ENCODE measurements around the gene CHRNB1.
A peak's percentile ranks its signal among the peaks of the same experiment; 100 is the strongest.
"Not testable (repeated sequence)": the region's sequence is repeated elsewhere in the genome, so short reads cannot be mapped to it uniquely, and the experiment has no call there.

CHRNB1 gene

DNA sequence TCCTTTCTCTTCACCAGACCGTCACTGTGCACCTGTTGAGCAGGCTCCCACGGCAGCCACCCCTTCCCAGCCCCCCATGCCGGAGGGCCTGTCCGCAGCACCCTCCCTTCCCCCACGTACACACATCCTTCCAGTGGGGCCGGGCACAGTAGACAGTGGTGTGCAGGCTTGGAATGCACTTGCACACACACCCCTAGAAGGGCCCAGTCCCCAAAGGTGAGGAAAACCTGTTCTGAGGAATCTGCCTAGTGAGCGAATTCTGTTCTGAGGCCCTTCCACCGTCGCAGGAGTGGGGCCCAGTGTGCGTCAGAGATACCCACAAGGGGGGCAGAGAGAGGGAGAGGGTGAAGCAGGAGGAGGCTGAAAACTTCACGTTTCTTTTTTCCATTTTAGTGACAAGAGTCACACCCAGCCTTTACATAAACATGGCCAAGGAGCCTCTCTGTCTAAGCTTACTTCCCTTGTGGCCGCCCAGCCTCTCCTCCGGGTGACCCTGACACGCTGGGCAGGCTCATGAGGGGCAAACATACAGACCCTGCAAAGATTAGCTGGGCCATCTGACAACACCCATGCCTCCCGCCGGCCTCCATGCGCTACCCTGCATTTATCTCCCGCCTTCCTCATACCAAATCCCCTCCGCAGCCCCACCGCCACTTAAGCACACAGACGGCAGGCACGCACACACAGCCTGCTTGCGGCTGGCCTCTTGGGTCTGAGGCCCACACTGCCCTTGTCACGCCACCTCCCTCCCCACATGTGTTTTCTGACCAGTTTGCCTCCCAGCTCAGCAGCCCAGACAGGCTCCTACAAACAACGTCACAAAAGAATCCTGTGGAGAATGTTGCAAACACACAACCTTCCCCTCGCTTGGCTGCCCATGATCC, 32.8 kb downstream of the CHRNB1 start:
- TF ChIP-seq, protein P1, sequence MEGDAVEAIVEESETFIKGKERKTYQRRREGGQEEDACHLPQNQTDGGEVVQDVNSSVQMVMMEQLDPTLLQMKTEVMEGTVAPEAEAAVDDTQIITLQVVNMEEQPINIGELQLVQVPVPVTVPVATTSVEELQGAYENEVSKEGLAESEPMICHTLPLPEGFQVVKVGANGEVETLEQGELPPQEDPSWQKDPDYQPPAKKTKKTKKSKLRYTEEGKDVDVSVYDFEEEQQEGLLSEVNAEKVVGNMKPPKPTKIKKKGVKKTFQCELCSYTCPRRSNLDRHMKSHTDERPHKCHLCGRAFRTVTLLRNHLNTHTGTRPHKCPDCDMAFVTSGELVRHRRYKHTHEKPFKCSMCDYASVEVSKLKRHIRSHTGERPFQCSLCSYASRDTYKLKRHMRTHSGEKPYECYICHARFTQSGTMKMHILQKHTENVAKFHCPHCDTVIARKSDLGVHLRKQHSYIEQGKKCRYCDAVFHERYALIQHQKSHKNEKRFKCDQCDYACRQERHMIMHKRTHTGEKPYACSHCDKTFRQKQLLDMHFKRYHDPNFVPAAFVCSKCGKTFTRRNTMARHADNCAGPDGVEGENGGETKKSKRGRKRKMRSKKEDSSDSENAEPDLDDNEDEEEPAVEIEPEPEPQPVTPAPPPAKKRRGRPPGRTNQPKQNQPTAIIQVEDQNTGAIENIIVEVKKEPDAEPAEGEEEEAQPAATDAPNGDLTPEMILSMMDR (IDR thresholded peaks at IDR 0.05; ENCODE audit: low read depth, low read length, missing control alignments) = no peak
- peak overlapping the region; percentile 80 for H3K4me3 ChIP-seq (ENCODE audit: low read depth, low read length)
- peak; percentile 46 for DNase-seq (ENCODE audit: low read depth)
- in situ Hi-C loops (cut with HindIII; ENCODE audit: low sequenced_read_pairs) = loop anchor here (5.0 kb wide), 3 partner anchors 45 to 90 kb away; no protein-coding TSS in a partner anchor

DNA sequence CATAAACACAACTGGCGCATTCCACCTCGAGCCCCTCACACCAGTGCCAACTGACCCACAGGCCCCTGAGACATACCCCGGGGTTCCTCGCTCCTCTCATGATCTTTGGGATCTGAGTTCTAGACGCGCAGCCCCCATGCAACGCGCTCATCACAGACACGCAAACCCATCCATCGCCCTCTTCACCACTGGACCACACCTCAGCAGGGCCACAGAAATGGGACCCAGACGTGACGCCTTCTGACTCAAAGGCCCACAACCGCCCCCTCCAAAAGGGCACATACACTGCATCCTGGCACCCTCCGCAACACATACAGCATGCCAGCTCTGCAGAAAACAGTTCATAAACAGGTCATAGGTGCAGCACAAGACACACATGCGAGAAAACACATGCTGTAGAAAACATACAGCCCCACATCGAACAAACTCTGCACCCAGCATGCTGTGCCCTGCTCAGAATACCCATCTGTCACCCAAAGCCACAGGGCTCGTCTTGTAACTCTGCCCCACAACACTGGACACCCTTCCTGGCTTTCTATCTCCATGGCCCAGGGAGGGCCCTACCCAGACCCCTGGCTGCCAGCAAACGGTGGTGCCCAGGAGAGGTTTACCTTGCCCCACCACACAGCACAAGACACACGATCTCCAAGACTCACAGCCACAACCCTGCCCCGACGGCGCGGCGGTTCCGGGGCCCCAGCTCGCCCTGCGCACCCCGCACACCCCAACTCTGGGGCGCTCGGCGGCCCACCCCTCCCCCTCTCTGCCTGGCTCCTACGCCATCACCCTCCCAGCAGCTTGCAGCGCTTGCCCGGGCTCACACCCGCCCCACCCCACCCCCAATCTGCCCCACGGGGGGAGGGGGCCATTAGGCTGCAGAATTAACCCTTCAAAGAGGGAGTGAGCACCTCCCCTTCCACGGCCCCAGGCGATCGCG, 33.7 kb downstream of the CHRNB1 start:
- in situ Hi-C loops (cut with HindIII; ENCODE audit: low sequenced_read_pairs) = loop anchor here (5.0 kb wide), 3 partner anchors 46 to 91 kb away; no protein-coding TSS in a partner anchor
- peak overlapping the region; percentile 80 for H3K4me3 ChIP-seq (ENCODE audit: low read depth, low read length)
- TF ChIP-seq, protein P1 (IDR thresholded peaks at IDR 0.05; ENCODE audit: low read depth, low read length, missing control alignments) = no peak
- no peak for DNase-seq (ENCODE audit: low read depth)

DNA sequence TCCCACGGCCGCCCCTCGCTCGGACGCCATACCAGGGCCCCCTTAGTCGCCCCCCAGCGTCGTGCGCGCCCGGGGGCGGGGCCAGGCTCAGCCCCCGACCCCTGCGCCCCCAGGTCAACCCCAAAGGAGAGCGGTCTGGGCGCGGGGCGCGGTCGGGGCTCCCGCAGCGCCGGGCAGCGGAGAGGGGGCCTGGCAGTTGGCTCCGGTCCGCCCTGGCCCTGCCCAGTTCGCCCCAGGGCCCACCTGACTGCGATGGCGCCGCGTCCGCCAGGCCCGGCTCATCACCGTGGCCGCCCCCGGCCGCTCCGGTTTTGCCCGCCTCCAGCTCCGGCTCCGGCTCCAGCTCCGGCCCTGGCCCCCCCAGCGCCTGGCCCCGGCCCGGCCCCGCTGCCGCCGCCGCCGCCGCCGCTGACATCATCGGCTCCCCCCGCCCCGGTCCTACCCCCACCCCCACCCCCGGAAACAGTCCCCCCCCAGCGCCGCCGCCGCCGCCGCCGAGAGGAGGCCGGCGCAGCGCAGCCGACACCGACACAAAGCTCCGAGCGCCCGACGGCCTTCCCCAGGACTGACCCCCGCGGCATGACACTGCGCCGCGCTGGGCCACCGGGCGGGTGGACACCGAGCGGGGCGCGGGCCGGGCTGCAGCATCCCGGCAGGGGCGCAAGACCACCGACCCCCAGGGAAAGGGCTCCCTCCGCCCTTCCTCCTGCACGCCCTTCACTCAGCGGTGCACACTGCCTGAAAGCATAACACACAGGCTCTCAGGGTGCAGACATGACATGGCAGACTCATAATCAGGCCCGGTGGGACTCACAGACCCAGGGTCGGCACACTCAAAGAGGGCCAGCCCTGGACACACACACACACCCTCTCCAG, 34.6 kb downstream of the CHRNB1 start, which contains the start of gene ZBTB4:
ZBTB4 (minus strand) TSS at position 419 of the 876 bp plus-strand sequence. CDS start 12,830 bp downstream, outside the sequence.
- no peak for DNase-seq (ENCODE audit: low read depth)
- H3K4me3 ChIP-seq (ENCODE audit: low read depth, low read length) = peak within 1 kb of the TSS; percentile 80
- in situ Hi-C loops (cut with HindIII; ENCODE audit: low sequenced_read_pairs) = loop anchor here (5.0 kb wide), 3 partner anchors 47 to 92 kb away; no protein-coding TSS in a partner anchor
- TF ChIP-seq, protein P1 (IDR thresholded peaks at IDR 0.05; ENCODE audit: low read depth, low read length, missing control alignments) = no peak

DNA sequence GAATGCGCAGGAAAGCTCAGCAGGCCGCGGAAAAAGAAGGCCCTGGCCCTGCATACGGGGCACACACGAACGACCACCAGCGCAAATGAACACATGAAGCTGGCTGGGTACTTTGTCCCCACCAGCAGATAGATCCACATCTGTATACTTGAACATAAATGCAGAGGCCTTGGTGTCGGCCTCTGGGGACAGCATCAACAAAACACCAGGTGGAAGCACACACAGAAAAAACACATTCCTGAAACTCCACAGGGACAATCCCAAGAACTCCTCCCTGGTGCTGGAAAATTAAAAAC, 35.2 kb downstream of the CHRNB1 start:
- TF ChIP-seq, protein P1 (IDR thresholded peaks at IDR 0.05; ENCODE audit: low read depth, low read length, missing control alignments) = no peak
- DNase-seq (ENCODE audit: low read depth) = no peak
- in situ Hi-C loops (cut with HindIII; ENCODE audit: low sequenced_read_pairs) = no loop called here
- peak overlapping the region; percentile 80 for H3K4me3 ChIP-seq (ENCODE audit: low read depth, low read length)

DNA sequence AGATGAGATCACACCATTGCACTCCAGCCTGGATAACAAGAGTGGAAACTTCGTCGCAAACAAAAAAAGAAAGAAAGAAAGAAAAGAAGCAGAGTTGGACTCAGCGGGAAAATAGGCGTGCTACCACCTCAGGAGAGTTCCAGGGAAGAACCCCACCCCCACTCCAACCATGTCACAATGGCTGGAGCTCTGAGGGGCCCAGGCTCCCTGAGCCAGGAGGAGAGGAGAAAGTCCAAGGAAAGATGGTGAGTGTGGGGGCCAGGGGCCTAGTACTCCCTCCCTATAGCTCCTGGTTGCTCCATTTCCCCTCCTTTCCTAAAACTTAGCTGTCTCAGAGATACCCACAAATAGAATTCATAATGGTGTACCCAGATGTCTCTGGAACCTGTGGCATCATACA, 36.4 kb downstream of the CHRNB1 start, which contains the start of gene SLC35G6:
SLC35G6 (plus strand) TSS at position 172 of the 400 bp plus-strand sequence; CDS start at position 243, 71 bp downstream.
- H3K4me3 ChIP-seq (ENCODE audit: low read depth, low read length); in situ Hi-C loops (cut with HindIII; ENCODE audit: low sequenced_read_pairs); DNase-seq (ENCODE audit: low read depth): not testable (repeated sequence)

DNA sequence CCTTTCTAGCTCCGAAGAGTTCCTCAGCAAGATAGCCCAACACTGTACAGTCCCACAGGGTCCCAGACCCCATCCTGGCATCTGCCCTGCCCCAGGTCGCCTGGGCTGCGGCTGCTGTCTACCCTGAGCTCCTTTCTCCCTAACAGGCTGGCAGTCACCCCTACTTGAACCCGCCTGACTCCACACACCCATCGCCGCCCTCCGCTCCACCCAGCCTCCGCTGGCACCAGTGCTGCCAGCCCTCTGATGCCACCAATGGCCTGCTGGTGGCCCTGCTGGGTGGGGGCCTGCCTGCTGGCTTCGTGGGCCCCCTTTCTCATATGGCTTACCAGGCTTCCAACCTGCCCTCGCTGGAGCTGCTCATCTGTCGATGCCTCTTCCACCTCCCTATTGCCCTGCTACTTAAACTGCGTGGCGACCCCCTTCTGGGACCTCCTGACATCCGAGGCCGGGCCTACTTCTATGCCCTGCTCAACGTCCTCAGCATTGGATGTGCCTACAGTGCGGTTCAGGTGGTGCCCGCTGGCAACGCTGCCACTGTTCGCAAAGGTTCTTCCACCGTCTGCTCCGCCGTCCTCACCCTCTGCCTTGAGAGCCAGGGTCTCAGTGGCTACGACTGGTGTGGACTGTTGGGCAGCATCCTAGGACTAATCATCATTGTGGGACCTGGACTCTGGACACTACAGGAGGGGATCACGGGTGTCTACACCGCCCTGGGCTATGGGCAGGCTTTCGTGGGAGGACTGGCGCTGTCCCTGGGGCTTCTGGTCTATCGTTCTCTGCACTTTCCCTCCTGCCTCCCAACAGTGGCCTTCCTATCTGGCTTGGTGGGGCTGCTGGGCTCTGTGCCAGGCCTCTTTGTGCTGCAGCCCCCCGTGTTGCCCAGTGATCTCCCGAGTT, 37.2 kb downstream of the CHRNB1 start:
- H3K4me3 ChIP-seq (ENCODE audit: low read depth, low read length); in situ Hi-C loops (cut with HindIII; ENCODE audit: low sequenced_read_pairs); DNase-seq (ENCODE audit: low read depth): not testable (repeated sequence)

DNA sequence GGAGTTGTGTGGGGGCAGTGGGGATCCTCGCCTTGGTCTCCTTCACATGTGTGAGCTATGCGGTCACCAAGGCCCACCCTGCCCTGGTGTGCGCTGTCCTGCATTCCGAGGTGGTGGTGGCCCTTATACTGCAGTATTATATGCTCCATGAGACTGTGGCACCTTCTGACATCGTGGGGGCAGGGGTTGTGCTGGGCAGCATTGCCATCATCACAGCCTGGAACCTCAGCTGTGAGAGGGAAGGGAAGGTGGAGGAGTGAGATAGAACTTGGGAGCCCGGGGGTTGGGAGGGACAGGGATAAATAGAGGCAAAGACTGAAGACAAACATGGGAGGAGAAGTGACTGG, 37.9 kb downstream of the CHRNB1 start:
- in situ Hi-C loops (cut with HindIII; ENCODE audit: low sequenced_read_pairs); DNase-seq (ENCODE audit: low read depth): not testable (repeated sequence)
- H3K4me3 ChIP-seq (ENCODE audit: low read depth, low read length) = peak overlapping the region; percentile 84

All from astrocyte of the cerebellum (primary cell).